GM12878 (cell line): ENCODE measurements around the gene AEBP1. TPM values are rescaled to one million over a fixed set of nuclear protein-coding genes. Genes with fewer than 3 reads are reported as not detected.
A peak's percentile ranks its signal among the peaks of the same experiment; 100 is the strongest.

Experiments used
- ATAC-seq: fragments of 200-7000 bp; cut with Tn5 transposase; 3 replicates; pipeline ENCODE4 v1.9.1; 2020; ENCODE audit warnings: mild to moderate bottlenecking, moderate library complexity
- BruUV-seq: library from RNA; stranded (reverse); fragments of 400-500 nt; replicated peaks from 2 replicates; lab custom pipeline; 2021; lab: Mats Ljungman, UMichigan
- CTCF ChIA-PET: fragments of 300-600 bp; sonication (Branson Sonifier 250); formaldehyde crosslinking; extraction: SDS; loops from one replicate; lab custom pipeline; 2021; ENCODE audit warnings: inconsistent platforms; lab: Yijun Ruan, JAX
- POLR2A ChIA-PET: fragments of 350-600 bp; formaldehyde crosslinking; extraction: SDS; loops from one replicate; lab custom pipeline; 2021; ENCODE audit warnings: inconsistent platforms; lab: Charles Lee
- RAD21 ChIA-PET: fragments of 300-600 bp; sonication (Branson Sonifier 250); formaldehyde crosslinking; loops from one replicate; lab custom pipeline; 2023; ENCODE audit warnings: antibody characterized with exemption; ENCODE audit not compliant: unreplicated experiment; lab: Charles Lee
- SMC1A ChIA-PET: fragments of 300-600 bp; sonication (Branson Sonifier 250); formaldehyde crosslinking; loops from one replicate; lab custom pipeline; 2023; ENCODE audit not compliant: unreplicated experiment, uncharacterized antibody; lab: Charles Lee
- DNase-seq: peaks from one replicate; pipeline ENCODE4 v3.0.0-alpha.2; 2011; ENCODE audit warnings: low read depth, low spot score
- FAIRE-seq: peaks from 3 replicates; lab custom pipeline; 2011; peaks lifted over from hg19 to GRCh38; lab: Jason Lieb, UNC
- H2AFZ ChIP-seq: 2 replicates; pipeline ENCODE4 v1.6.0; 2011; ENCODE audit warnings: low read depth, low read length, control low read depth; ENCODE audit not compliant: control insufficient read depth
- H3K27ac ChIP-seq: 2 replicates; pipeline ENCODE4 v1.5.1; 2011; ENCODE audit warnings: control low read depth; ENCODE audit not compliant: control insufficient read depth, insufficient read depth
- H3K27me3 ChIP-seq, 2 experiments: replicated peaks in 1 of 2; 2 replicates each; pipeline versions ENCODE4 v1.6.0 to v1.6.1; 2011; ENCODE audit warnings: low read length in 1 of 2; ENCODE audit not compliant: control insufficient read depth in 2 of 2, insufficient read depth in 2 of 2
- H3K36me3 ChIP-seq, 2 experiments: 2 replicates each; pipeline ENCODE4 v1.5.1; 2011; ENCODE audit warnings: low read length in 1 of 2; ENCODE audit not compliant: control insufficient read depth in 2 of 2, insufficient read depth in 2 of 2
- H3K4me1 ChIP-seq: 2 replicates; pipeline ENCODE4 v1.6.1; 2011; ENCODE audit warnings: mild to moderate bottlenecking, low read length, moderate library complexity, mixed read lengths; ENCODE audit not compliant: control insufficient read depth, insufficient read depth
- H3K4me2 ChIP-seq: 2 replicates; pipeline ENCODE4 v1.6.0; 2011; ENCODE audit warnings: control low read depth; ENCODE audit not compliant: control insufficient read depth, insufficient read depth
- H3K4me3 ChIP-seq: fragments of 200-600 bp; sonication (generic); 2 replicates; pipeline ENCODE4 v1.5.1; 2016
- H3K79me2 ChIP-seq: 2 replicates; pipeline ENCODE4 v1.6.0; 2011; ENCODE audit warnings: low read length; ENCODE audit not compliant: control insufficient read depth, insufficient read depth
- H3K9ac ChIP-seq: 2 replicates; pipeline ENCODE4 v1.8.0; 2011; ENCODE audit warnings: low read length, control low read depth, mixed read lengths; ENCODE audit not compliant: control insufficient read depth, insufficient read depth
- H3K9me3 ChIP-seq: replicated peaks from 3 replicates; pipeline ENCODE4 v1.5.1; 2011; ENCODE audit warnings: mild to moderate bottlenecking, low read length; ENCODE audit not compliant: control insufficient read depth, insufficient read depth
- H4K20me1 ChIP-seq: 2 replicates; pipeline ENCODE4 v1.6.0; 2011; ENCODE audit not compliant: control insufficient read depth, insufficient read depth
- ATF2 ChIP-seq: IDR thresholded peaks from 2 replicates; pipeline ENCODE4 v1.6.1; 2012; ENCODE audit warnings: low read length, inconsistent platforms
- BACH1 ChIP-seq: fragments of 450-650 bp; IDR thresholded peaks from 2 replicates; pipeline ENCODE4 v1.6.1; 2017; ENCODE audit warnings: mild to moderate bottlenecking, borderline replicate concordance
- EZH2 ChIP-seq: IDR thresholded peaks from 2 replicates; pipeline ENCODE4 v1.6.1; 2012; ENCODE audit warnings: low read depth, mild to moderate bottlenecking, control low read depth, inconsistent platforms, low read length, borderline replicate concordance; ENCODE audit not compliant: control insufficient read depth
- IRF4 ChIP-seq: IDR thresholded peaks from 2 replicates; pipeline ENCODE4 v1.6.1; 2011; ENCODE audit warnings: low read depth, low read length
- POLR2A ChIP-seq: IDR thresholded peaks from 2 replicates; pipeline ENCODE4 v1.6.1; 2011; ENCODE audit warnings: low read depth, mild to moderate bottlenecking, low read length
- PRDM15 ChIP-seq: fragments of 450-650 bp; formaldehyde crosslinking; IDR thresholded peaks from 2 replicates; pipeline ENCODE4 v1.4.0; 2020; ENCODE audit warnings: mild to moderate bottlenecking, moderate library complexity
- WGBS: methylation state at CpG from one replicate; pipeline ENCODE4 v1.1.6; 2016; ENCODE audit warnings: low lambda C conversion rate; ENCODE audit not compliant: insufficient replicate concordance, insufficient coverage; ENCODE audit errors: missing lambda C conversion rate; 5-methylcytosine and 5-hydroxymethylcytosine counted together
- in situ Hi-C: fragments of 300-500 bp; cut with MboI; formaldehyde crosslinking; loops from 9 replicates; pipeline ENCODE4 v1.14.3; 2018; ENCODE audit warnings: mixed read lengths
- intact Hi-C: fragments of 100-400 bp; cut with micrococcal nuclease; formaldehyde crosslinking; loops from one replicate; pipeline ENCODE4 v1.14.2; 2022; ENCODE audit not compliant: unreplicated experiment
- polyA plus RNA-seq, 11 experiments: library from polyadenylated mRNA; depleted of rRNA in 4 of 11; unstranded in 6 of 11; stranded (reverse) in 5 of 11; fragments of >200 nt; fragmentation: Nextera tagmentation in 4 of 11; fragmentation: Illumina TruSeq in 1 of 11; extraction: Ambion mirVana in 4 of 11; extraction: Trizol in 1 of 11; gene quantifications; 1 replicate in 1 of 11; 2 replicates in 10 of 11; pipeline versions ENCODE4 v1.2.1 to v1.2.3, GENCODE V29; 2011 to 2016; ENCODE audit warnings: inconsistent platforms in 2 of 11, missing spikeins in 2 of 11, low read depth in 1 of 11
- total RNA-seq, 4 experiments: library from RNA; depleted of rRNA in 3 of 4; stranded (reverse); fragments of >200 nt in 3 of 4; fragmentation: Illumina TruSeq in 1 of 4; extraction: Trizol in 1 of 4; gene quantifications; 2 replicates each; pipeline versions ENCODE4 v1.2.1 to v1.2.3, GENCODE V29; 2013 to 2021

The AEBP1 gene
- total and polyA plus RNA-seq, 10 of the 15 experiments (the other 5 are each of a cell fraction or from before 2014, with no cell fraction given) = 0.06 to 0.23 (median 0.11) TPM; not detected in 5

DNA sequence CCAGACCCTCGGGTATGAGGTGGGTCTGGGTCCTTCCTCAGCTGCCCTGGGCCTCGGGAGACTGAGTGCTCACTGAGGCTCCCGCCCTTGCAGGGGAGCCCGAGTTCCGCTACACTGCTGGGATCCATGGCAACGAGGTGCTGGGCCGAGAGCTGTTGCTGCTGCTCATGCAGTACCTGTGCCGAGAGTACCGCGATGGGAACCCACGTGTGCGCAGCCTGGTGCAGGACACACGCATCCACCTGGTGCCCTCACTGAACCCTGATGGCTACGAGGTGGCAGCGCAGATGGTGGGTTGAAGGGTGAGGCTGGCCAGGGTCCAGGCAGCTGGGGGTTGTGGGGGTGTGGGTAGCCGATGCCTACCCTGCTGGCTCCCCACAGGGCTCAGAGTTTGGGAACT is 7.6 kb downstream of the AEBP1 start:
- no peak overlapping the region for H2AFZ ChIP-seq
- CTCF ChIA-PET = no interaction called here
- no peak for FAIRE-seq

More for the DNA sequence above, 7.6 kb downstream of the AEBP1 start:
- TF ChIP-seq IRF4 = no peak
- no peak for TF ChIP-seq EZH2
- no peak for TF ChIP-seq PRDM15 (CRISPR knock-in tag)
- 0 out of 2 replicates have a peak, but pooled peaks have one; percentile 38 for TF ChIP-seq POLR2A
- no peak for TF ChIP-seq ATF2
- TF ChIP-seq BACH1 = no peak
- RAD21 ChIA-PET = no interaction called here
- Histone ChIP-seq H3K9ac (no peak overlapping the region), H3K27me3 (no peaks in the 10 kb centered on the region; a peak in 1 of 4 replicates), H3K79me2 (no peaks in the 10 kb centered on the region), H4K20me1 (no peaks in the 10 kb centered on the region), H3K4me2 (no peak overlapping the region), H3K36me3 (peaks cover 5 to 6% of the 10 kb centered on the region in 2 experiments; a peak in 2 of 4 replicates), H3K9me3 (no peaks in the 10 kb centered on the region), H3K4me3 (no peak overlapping the region), H3K27ac (no peak overlapping the region), H3K4me1 (no peaks in the 10 kb centered on the region)
- ATAC-seq (no peak), DNase-seq (no peak)
- SMC1A ChIA-PET = no interaction called here
- intact Hi-C loops = no loop called here
- in situ Hi-C loops = no loop called here
- POLR2A ChIA-PET = no interaction called here
- no TSS peak for BruUV-seq
- 31% methylated on average over 16 of the region's 16 CpGs for WGBS
